CD14-positive monocyte (primary cell): ENCODE results near the gene POU2F2. TPM values are rescaled to one million over a fixed set of nuclear protein-coding genes. Genes with fewer than 3 reads are reported as not detected.

Source experiments
- DNase-seq, 3 donors: peaks; one replicate each; pipeline ENCODE4 v3.0.0-alpha.2; 2011 to 2022
- H2AFZ ChIP-seq: 2 replicates; pipeline ENCODE4 v1.6.0; 2012; ENCODE audit warnings: mild to moderate bottlenecking, low read depth, low read length, inconsistent platforms; ENCODE audit not compliant: insufficient read depth, poor library complexity, severe bottlenecking
- H3K27ac ChIP-seq, 2 donors: 1 replicate in 1 of 2; 2 replicates in 1 of 2; pipeline ENCODE4 v1.5.1; 2012 to 2013; ENCODE audit warnings: low read length in 2 of 2, control low read depth in 1 of 2, inconsistent platforms in 1 of 2, low read depth in 1 of 2, mild to moderate bottlenecking in 1 of 2
- H3K27me3 ChIP-seq, 2 donors: one replicate each; pipeline versions ENCODE4 v1.6.0 to v1.6.1; 2011 to 2013; ENCODE audit warnings: low read length in 2 of 2; ENCODE audit not compliant: control insufficient read depth in 2 of 2, insufficient read depth in 2 of 2
- H3K36me3 ChIP-seq, 2 donors: replicated peaks in 1 of 2; 1 replicate in 1 of 2; 2 replicates in 1 of 2; pipeline versions ENCODE4 v1.5.1 to v1.6.1; 2012 to 2013; ENCODE audit warnings: low read length in 2 of 2, control low read depth in 1 of 2, inconsistent platforms in 1 of 2, mild to moderate bottlenecking in 1 of 2; ENCODE audit not compliant: insufficient read depth in 2 of 2, control insufficient read depth in 1 of 2
- H3K4me1 ChIP-seq, 2 donors: 1 replicate in 1 of 2; 2 replicates in 1 of 2; pipeline versions ENCODE4 v1.5.1 to v1.6.1; 2012 to 2013; ENCODE audit warnings: low read length in 2 of 2, control low read depth in 1 of 2, inconsistent platforms in 1 of 2, mild to moderate bottlenecking in 1 of 2, moderate library complexity in 1 of 2; ENCODE audit not compliant: insufficient read depth in 2 of 2, control insufficient read depth in 1 of 2
- H3K4me2 ChIP-seq: replicated peaks from 2 replicates; pipeline ENCODE3; 2012; ENCODE audit warnings: low read length, moderate library complexity, mild to moderate bottlenecking; ENCODE audit not compliant: poor library complexity, severe bottlenecking; ENCODE audit errors: extremely low read depth
- H3K4me3 ChIP-seq, 3 experiments: fragments of 200-600 bp in 1 of 3; sonication (generic) in 1 of 3; replicated peaks in 1 of 3; 1 replicate in 2 of 3; 2 replicates in 1 of 3; pipeline ENCODE4 v1.5.1; 2011 to 2013; ENCODE audit warnings: low read length in 3 of 3, mild to moderate bottlenecking in 3 of 3, control low read depth in 2 of 3, low read depth in 2 of 3, inconsistent platforms in 1 of 3, moderate library complexity in 1 of 3
- H3K79me2 ChIP-seq: 2 replicates; pipeline ENCODE4 v1.6.0; 2012; ENCODE audit warnings: mild to moderate bottlenecking, control low read depth, inconsistent platforms, low read length, moderate library complexity; ENCODE audit not compliant: insufficient read depth
- H3K9ac ChIP-seq: 2 replicates; pipeline ENCODE4 v1.6.0; 2017; ENCODE audit warnings: low read length, mild to moderate bottlenecking; ENCODE audit not compliant: insufficient read depth, poor library complexity, severe bottlenecking
- H3K9me3 ChIP-seq, 2 donors: replicated peaks in 1 of 2; 1 replicate in 1 of 2; 2 replicates in 1 of 2; pipeline versions ENCODE4 v1.5.1 to v1.6.1; 2012 to 2013; ENCODE audit warnings: low read length in 2 of 2, control low read depth in 1 of 2; ENCODE audit not compliant: control insufficient read depth in 1 of 2, insufficient read depth in 1 of 2
- H4K20me1 ChIP-seq: 2 replicates; pipeline ENCODE4 v1.6.0; 2012; ENCODE audit warnings: mild to moderate bottlenecking, low read length, control low read depth, moderate library complexity; ENCODE audit not compliant: insufficient read depth
- H3K27ac Mint-ChIP-seq, 7 donors: one replicate each; pipeline ENCODE4 v1.8.0; 2020; ENCODE audit warnings: mild to moderate bottlenecking in 7 of 7, mixed read lengths in 7 of 7, moderate library complexity in 6 of 7, inconsistent platforms in 2 of 7
- H3K27me3 Mint-ChIP-seq, 3 donors: one replicate each; pipeline ENCODE4 v1.8.0; 2021 to 2022; ENCODE audit warnings: low read depth in 3 of 3, mild to moderate bottlenecking in 3 of 3, mixed read lengths in 3 of 3, moderate library complexity in 3 of 3, inconsistent platforms in 1 of 3
- H3K36me3 Mint-ChIP-seq, 2 donors: one replicate each; pipeline ENCODE4 v1.8.0; 2020; ENCODE audit warnings: mixed read lengths in 2 of 2, inconsistent platforms in 1 of 2, mild to moderate bottlenecking in 1 of 2
- H3K4me1 Mint-ChIP-seq: one replicate; pipeline ENCODE4 v1.8.0; 2020; ENCODE audit warnings: mild to moderate bottlenecking, mixed read lengths
- H3K4me3 Mint-ChIP-seq, 2 donors: one replicate each; pipeline ENCODE4 v1.8.0; 2020; ENCODE audit warnings: mild to moderate bottlenecking in 2 of 2, mixed read lengths in 2 of 2, moderate library complexity in 1 of 2
- H3K9me3 Mint-ChIP-seq, 7 donors: one replicate each; pipeline ENCODE4 v1.8.0; 2020 to 2022; ENCODE audit warnings: mixed read lengths in 7 of 7, mild to moderate bottlenecking in 6 of 7, moderate library complexity in 6 of 7, inconsistent platforms in 2 of 7
- WGBS: methylation state at CpG from one replicate; pipeline ENCODE4 v1.1.5; 2013; ENCODE audit warnings: missing lambda C conversion rate; ENCODE audit not compliant: insufficient coverage; 5-methylcytosine and 5-hydroxymethylcytosine counted together
- intact Hi-C, 2 donors: fragments of 100-400 bp; cut with micrococcal nuclease; formaldehyde crosslinking; loops; one replicate each; pipeline versions ENCODE4 v1.15.0 to v1.15.1; 2023
- polyA plus RNA-seq, 3 donors: library from polyadenylated mRNA; depleted of rRNA in 1 of 3; unstranded in 2 of 3; stranded (reverse) in 1 of 3; fragments of 300-500 nt in 2 of 3; fragments of >200 nt in 1 of 3; fragmentation: Illumina TruSeq in 2 of 3; gene quantifications; 1 replicate in 2 of 3; 2 replicates in 1 of 3; pipeline ENCODE4 v1.2.3, GENCODE V29; 2012 to 2021
- TF ChIP-seq, protein P1 (sequence below): fragments of 200-600 bp; IDR thresholded peaks from one replicate; pipeline ENCODE4 v1.8.0; 2022; ENCODE audit warnings: antibody characterized with exemption, mild to moderate bottlenecking

POU2F2 gene
- polyA plus RNA-seq, 3 donors, result 20.0 to 147 (median 28.2) TPM

DNA sequence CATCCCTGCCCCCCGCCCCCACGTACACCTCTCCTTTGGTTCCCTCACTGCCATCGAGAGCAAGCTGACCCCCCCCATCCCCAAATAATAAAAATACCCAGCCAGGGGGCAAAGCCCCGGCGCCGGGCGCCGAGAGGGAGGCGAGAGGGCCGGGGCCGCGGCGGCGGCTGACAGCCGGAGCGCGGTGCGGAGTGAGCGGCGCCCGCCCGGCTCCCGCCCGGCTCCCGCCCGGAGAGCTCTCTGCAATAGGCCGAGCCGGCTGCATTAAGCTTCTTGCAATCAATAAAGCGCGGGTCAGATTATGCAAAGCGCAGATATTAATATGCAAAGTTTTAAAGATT lies 44.4 kb upstream of the POU2F2 start:
- Mint-ChIP-seq H3K9me3 (peaks cover 0 to 13% (median 5%) of the 10 kb centered on the region in 7 donors), H3K27me3 (peaks cover 31 to 38% (median 33%) of the 10 kb centered on the region in 3 donors), H3K27ac (peak overlapping the region in 1 of 7 donors; percentile 68), H3K4me3 (peak overlapping the region in 1 of 2 donors; percentile 99), H3K36me3 (peaks cover 5 to 8% of the 10 kb centered on the region in 2 donors), H3K4me1 (peaks cover 18% of the 10 kb centered on the region)
- Histone ChIP-seq H3K4me3 (peak overlapping the region; percentile 26 to 78 (median 36)), H2AFZ (peak overlapping the region; percentile 76), H3K27me3 (peaks cover 46 to 59% of the 10 kb centered on the region in 2 donors), H3K79me2 (no peaks in the 10 kb centered on the region), H3K4me2 (peak overlapping the region; percentile 79), H3K4me1 (peaks cover 14 to 25% of the 10 kb centered on the region in 2 donors), H3K36me3 (no peaks in the 10 kb centered on the region), H4K20me1 (peaks cover 8% of the 10 kb centered on the region), H3K9ac (peak overlapping the region; percentile 17), H3K27ac (no peak overlapping the region), H3K9me3 (peaks cover 0 to 11% of the 10 kb centered on the region in 2 donors)
- 0% methylated on average over 25 of the region's 31 CpGs for WGBS
- DNase-seq, result peak in 1 of 3 donors; percentile 23
- intact Hi-C loops, result no loop called here
- TF ChIP-seq, protein P1, sequence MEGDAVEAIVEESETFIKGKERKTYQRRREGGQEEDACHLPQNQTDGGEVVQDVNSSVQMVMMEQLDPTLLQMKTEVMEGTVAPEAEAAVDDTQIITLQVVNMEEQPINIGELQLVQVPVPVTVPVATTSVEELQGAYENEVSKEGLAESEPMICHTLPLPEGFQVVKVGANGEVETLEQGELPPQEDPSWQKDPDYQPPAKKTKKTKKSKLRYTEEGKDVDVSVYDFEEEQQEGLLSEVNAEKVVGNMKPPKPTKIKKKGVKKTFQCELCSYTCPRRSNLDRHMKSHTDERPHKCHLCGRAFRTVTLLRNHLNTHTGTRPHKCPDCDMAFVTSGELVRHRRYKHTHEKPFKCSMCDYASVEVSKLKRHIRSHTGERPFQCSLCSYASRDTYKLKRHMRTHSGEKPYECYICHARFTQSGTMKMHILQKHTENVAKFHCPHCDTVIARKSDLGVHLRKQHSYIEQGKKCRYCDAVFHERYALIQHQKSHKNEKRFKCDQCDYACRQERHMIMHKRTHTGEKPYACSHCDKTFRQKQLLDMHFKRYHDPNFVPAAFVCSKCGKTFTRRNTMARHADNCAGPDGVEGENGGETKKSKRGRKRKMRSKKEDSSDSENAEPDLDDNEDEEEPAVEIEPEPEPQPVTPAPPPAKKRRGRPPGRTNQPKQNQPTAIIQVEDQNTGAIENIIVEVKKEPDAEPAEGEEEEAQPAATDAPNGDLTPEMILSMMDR, result no peak

DNA sequence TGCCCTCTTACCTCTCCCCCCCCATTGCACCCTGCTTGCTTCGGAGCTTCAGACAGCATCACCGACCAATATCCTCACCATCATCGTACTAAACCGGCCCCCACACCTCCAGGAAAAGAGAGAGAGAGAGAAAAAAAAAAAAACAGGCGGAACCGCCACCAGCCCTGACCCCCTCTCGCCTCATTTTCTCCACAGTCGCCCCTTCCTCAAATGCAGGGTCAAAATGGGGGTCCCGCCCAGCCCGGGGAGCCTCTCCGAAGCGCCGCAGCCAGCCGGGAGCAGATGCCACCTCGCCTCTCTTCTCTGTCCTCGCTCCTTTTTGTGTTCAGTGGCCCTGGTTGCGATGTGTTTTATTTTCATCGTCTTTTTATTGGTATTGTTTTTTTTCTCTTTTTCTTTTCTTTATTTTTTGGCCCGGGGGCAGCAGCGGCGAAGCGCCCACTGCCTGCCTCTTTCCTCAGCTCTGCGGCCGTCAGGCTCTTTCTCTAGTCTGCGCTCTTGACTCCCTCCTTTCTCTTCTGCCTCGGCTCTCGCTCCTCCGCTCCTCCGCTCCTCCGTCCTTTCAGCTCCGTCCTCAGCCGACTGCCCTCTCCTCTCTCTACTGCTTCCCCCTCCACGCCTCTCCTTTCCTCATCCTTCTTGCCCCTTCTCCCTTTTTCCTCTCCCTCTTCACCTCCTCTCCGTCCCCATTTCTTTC lies 43.9 kb upstream of the POU2F2 start:
- H3K36me3 ChIP-seq, result no peaks in the 10 kb centered on the region
- H3K9ac ChIP-seq, result peak overlapping the region; percentile 17
- Mint-ChIP-seq H3K36me3 (peaks cover 5 to 8% of the 10 kb centered on the region in 2 donors), H3K27ac (peak overlapping the region in 1 of 7 donors; percentile 68), H3K4me3 (peak overlapping the region in 1 of 2 donors; percentile 99), H3K9me3 (peaks cover 0 to 13% (median 5%) of the 10 kb centered on the region in 7 donors), H3K4me1 (peaks cover 18% of the 10 kb centered on the region), H3K27me3 (peaks cover 30 to 38% (median 33%) of the 10 kb centered on the region in 3 donors)
- peaks cover 8% of the 10 kb centered on the region for H4K20me1 ChIP-seq
- no peak for DNase-seq
- H3K27ac ChIP-seq, result no peak overlapping the region
- 1% methylated on average over 25 of the region's 34 CpGs for WGBS
- TF ChIP-seq, protein P1, result no peak
- peaks cover 0 to 11% of the 10 kb centered on the region in 2 donors for H3K9me3 ChIP-seq
- H3K27me3 ChIP-seq, result peaks cover 46 to 59% of the 10 kb centered on the region in 2 donors
- H3K4me1 ChIP-seq, result peaks cover 14 to 25% of the 10 kb centered on the region in 2 donors
- peak overlapping the region; percentile 79 for H3K4me2 ChIP-seq
- peak overlapping the region; percentile 26 to 78 (median 36) for H3K4me3 ChIP-seq
- no peaks in the 10 kb centered on the region for H3K79me2 ChIP-seq
- intact Hi-C loops, result no loop called here
- H2AFZ ChIP-seq, result peak overlapping the region; percentile 76
